Hepatocyte (in vitro differentiated cells): ENCODE results near the gene TRAF7. TPM values are rescaled to one million over a fixed set of nuclear protein-coding genes. Genes with fewer than 3 reads are reported as not detected.
"Not testable (repeated sequence)": the region's sequence is repeated elsewhere in the genome, so short reads cannot be mapped to it uniquely, and the experiment has no call there.

Experiments
- DNase-seq: peaks from one replicate; pipeline ENCODE4 v3.0.0-alpha.2; 2016; ENCODE audit warnings: low spot score
- H2AFZ ChIP-seq: fragments of 200-600 bp; sonication (generic); 2 replicates; pipeline ENCODE4 v1.6.0; 2016; ENCODE audit warnings: antibody characterized with exemption, mild to moderate bottlenecking
- H3K27ac ChIP-seq: fragments of 200-600 bp; sonication (generic); 2 replicates; pipeline ENCODE4 v1.5.1; 2016; ENCODE audit warnings: mild to moderate bottlenecking
- H3K27me3 ChIP-seq: fragments of 200-600 bp; sonication (generic); 2 replicates; pipeline ENCODE4 v1.6.1; 2016
- H3K36me3 ChIP-seq: fragments of 200-600 bp; sonication (generic); replicated peaks from 2 replicates; pipeline ENCODE4 v1.5.1; 2016; ENCODE audit warnings: low read depth; ENCODE audit not compliant: insufficient read depth
- H3K4me1 ChIP-seq: fragments of 200-600 bp; sonication (generic); 2 replicates; pipeline ENCODE4 v1.5.1; 2016; ENCODE audit warnings: mild to moderate bottlenecking, moderate library complexity; ENCODE audit not compliant: insufficient read depth
- H3K4me2 ChIP-seq: fragments of 200-600 bp; sonication (generic); 2 replicates; pipeline ENCODE4 v1.6.0; 2016
- H3K4me3 ChIP-seq: fragments of 200-600 bp; sonication (generic); 2 replicates; pipeline ENCODE4 v1.5.1; 2016; ENCODE audit warnings: mild to moderate bottlenecking
- H3K79me2 ChIP-seq: fragments of 200-600 bp; sonication (generic); 2 replicates; pipeline ENCODE4 v1.6.0; 2017; ENCODE audit warnings: mild to moderate bottlenecking
- H3K9me2 ChIP-seq: fragments of 200-600 bp; sonication (generic); replicated peaks from 2 replicates; pipeline ENCODE4 v1.6.0; 2017; ENCODE audit warnings: mild to moderate bottlenecking; ENCODE audit not compliant: insufficient read depth
- H3K9me3 ChIP-seq: fragments of 200-600 bp; sonication (generic); 2 replicates; pipeline ENCODE4 v1.5.1; 2016; ENCODE audit warnings: low read depth, mild to moderate bottlenecking
- H4K20me1 ChIP-seq: fragments of 200-600 bp; sonication (generic); 2 replicates; pipeline ENCODE4 v1.6.0; 2016; ENCODE audit warnings: mild to moderate bottlenecking; ENCODE audit not compliant: insufficient read depth, poor library complexity, severe bottlenecking
- CTCF ChIP-seq: fragments of 200-600 bp; sonication (generic); IDR thresholded peaks from 2 replicates; pipeline ENCODE4 v1.5.1; 2016; ENCODE audit warnings: antibody characterized with exemption, mild to moderate bottlenecking; ENCODE audit not compliant: poor library complexity
- EZH2 ChIP-seq: fragments of 200-600 bp; sonication (generic); IDR thresholded peaks from 2 replicates; pipeline ENCODE4 v1.6.1; 2016; ENCODE audit warnings: antibody characterized with exemption, mild to moderate bottlenecking, borderline replicate concordance
- EZH2phosphoT487 ChIP-seq: fragments of 200-600 bp; sonication (generic); IDR thresholded peaks from one replicate; pipeline ENCODE4 v1.6.1; 2018; ENCODE audit warnings: antibody characterized with exemption, mild to moderate bottlenecking, low read depth, moderate library complexity; ENCODE audit not compliant: unreplicated experiment, severe bottlenecking
- WGBS: methylation state at CpG from one replicate; pipeline ENCODE4 v1.1.6; 2016; ENCODE audit warnings: low lambda C conversion rate; ENCODE audit errors: missing lambda C conversion rate; 5-methylcytosine and 5-hydroxymethylcytosine counted together
- polyA plus RNA-seq: library from polyadenylated mRNA; unstranded; fragments of >200 nt; fragmentation: Nextera tagmentation; extraction: Ambion mirVana; gene quantifications from 2 replicates; pipeline ENCODE4 v1.2.1, GENCODE V29; 2016
- total RNA-seq: library from RNA; depleted of rRNA; stranded (reverse); fragments of >200 nt; gene quantifications from 2 replicates; pipeline ENCODE4 v1.2.3, GENCODE V29; 2014

The TRAF7 gene
- 55.1 and 73.4 TPM in 2 replicates for total RNA-seq
- 30.0 and 37.4 TPM in 2 replicates for polyA plus RNA-seq

- peak; percentile 99 for DNase-seq
- Histone ChIP-seq H3K9me2 (no peaks in the 10 kb centered on the region), H3K79me2 (peaks cover 89% of the 10 kb centered on the region), H3K27me3 (no peaks in the 10 kb centered on the region), H3K36me3 (no peaks in the 10 kb centered on the region), H2AFZ (no peak within 1 kb of the TSS), H3K4me3 (peak within 1 kb of the TSS; percentile 95), H3K27ac (peak within 1 kb of the TSS; percentile 56), H3K4me1 (peaks cover 57% of the 10 kb centered on the region), H3K9me3 (no peaks in the 10 kb centered on the region), H4K20me1 (peaks cover 79% of the 10 kb centered on the region), H3K4me2 (peak within 1 kb of the TSS; percentile 95)
- no peak for TF ChIP-seq EZH2phosphoT487
- TF ChIP-seq EZH2: no peak
- no peak for TF ChIP-seq CTCF
- under 1% methylated on average over 65 of the region's 94 CpGs for WGBS
Observed at GRCh38 chr16:2155091-2155950, at the start of gene TRAF7. Gene TRAF7, plus strand, starts transcription at chr16:2155782. Its CDS starts 8,139 bp downstream, at chr16:2163921.

- not testable (repeated sequence) for H3K79me2 ChIP-seq, H2AFZ ChIP-seq, H4K20me1 ChIP-seq, H3K27ac ChIP-seq, H3K4me2 ChIP-seq, DNase-seq, H3K36me3 ChIP-seq, H3K4me3 ChIP-seq, H3K9me2 ChIP-seq, H3K4me1 ChIP-seq, H3K27me3 ChIP-seq, H3K9me3 ChIP-seq
- over 99% methylated on average over 21 of the region's 38 CpGs for WGBS
Observed at GRCh38 chr16:2106211-2106610, 49.4 kb upstream of the TRAF7 start.

GRCh38 chr16:2107121-2107790, 48.3 kb upstream of the TRAF7 start:
- not testable (repeated sequence) for H4K20me1 ChIP-seq, H3K9me2 ChIP-seq, H3K9me3 ChIP-seq, H3K4me1 ChIP-seq, H3K27ac ChIP-seq, H3K27me3 ChIP-seq, H3K79me2 ChIP-seq, DNase-seq, H2AFZ ChIP-seq, H3K4me3 ChIP-seq, H3K4me2 ChIP-seq, H3K36me3 ChIP-seq
- WGBS: 92% methylated on average over 13 of the region's 17 CpGs

- not testable (repeated sequence) for H3K4me2 ChIP-seq, H3K9me2 ChIP-seq, H3K4me1 ChIP-seq, H4K20me1 ChIP-seq, H3K9me3 ChIP-seq, H3K79me2 ChIP-seq, H3K36me3 ChIP-seq, H3K27ac ChIP-seq, DNase-seq, H3K27me3 ChIP-seq, H2AFZ ChIP-seq, H3K4me3 ChIP-seq
- WGBS: over 99% methylated on average over 15 of the region's 23 CpGs
Observed at GRCh38 chr16:2107791-2108125, 47.8 kb upstream of the TRAF7 start.

GRCh38 chr16:2108446-2109270, 46.9 kb upstream of the TRAF7 start:
- H2AFZ ChIP-seq, H3K27ac ChIP-seq, DNase-seq, H3K4me3 ChIP-seq, H3K4me1 ChIP-seq, H4K20me1 ChIP-seq, H3K4me2 ChIP-seq, H3K9me2 ChIP-seq, H3K79me2 ChIP-seq, H3K36me3 ChIP-seq, H3K9me3 ChIP-seq, H3K27me3 ChIP-seq: not testable (repeated sequence)
- WGBS: 99% methylated on average over 54 of the region's 73 CpGs

- not testable (repeated sequence) for H2AFZ ChIP-seq, H3K79me2 ChIP-seq, DNase-seq, H3K9me3 ChIP-seq, H3K4me2 ChIP-seq, H3K36me3 ChIP-seq, H3K9me2 ChIP-seq, H3K4me1 ChIP-seq, H4K20me1 ChIP-seq, H3K4me3 ChIP-seq, H3K27ac ChIP-seq, H3K27me3 ChIP-seq
- WGBS: 99% methylated on average over 25 of the region's 25 CpGs
Observed at GRCh38 chr16:2109271-2109580, 46.4 kb upstream of the TRAF7 start.

- H3K27me3 ChIP-seq, H2AFZ ChIP-seq, H3K9me2 ChIP-seq, H3K9me3 ChIP-seq, H3K4me3 ChIP-seq, H3K4me2 ChIP-seq, H3K36me3 ChIP-seq, H4K20me1 ChIP-seq, H3K79me2 ChIP-seq, DNase-seq, H3K27ac ChIP-seq, H3K4me1 ChIP-seq: not testable (repeated sequence)
- 94% methylated on average over 22 of the region's 23 CpGs for WGBS
Observed at GRCh38 chr16:2109872-2110271, 45.7 kb upstream of the TRAF7 start.
